H4 (cell line): ENCODE measurements around the gene UBE2E2. TPM values are rescaled to one million over a fixed set of nuclear protein-coding genes. Genes with fewer than 3 reads are reported as not detected.

Source experiments
- DNase-seq: peaks from one replicate; pipeline ENCODE4 v3.0.0-alpha.2; 2015; ENCODE audit warnings: low spot score
- total RNA-seq: library from RNA; depleted of rRNA; stranded (reverse); fragments of >200 nt; shearing (Covaris generic); gene quantifications from 2 replicates; pipeline ENCODE4 v1.2.3, GENCODE V29; 2014

The UBE2E2 gene
- total RNA-seq, 1 experiment from 2014 or later = 42.5 TPM

- DNase-seq = no peak
These were observed 37.2 kb downstream of the UBE2E2 start for GRCh38 chr3:23240171-23240785.

- DNase-seq = no peak
These were observed 38.1 kb downstream of the UBE2E2 start for GRCh38 chr3:23241256-23241655.

- no peak for DNase-seq
These were observed 39.0 kb downstream of the UBE2E2 start for GRCh38 chr3:23242106-23242505.

- no peak for DNase-seq
These were observed 41.4 kb downstream of the UBE2E2 start for GRCh38 chr3:23244324-23245041.

- DNase-seq = no peak
These were observed 43.5 kb downstream of the UBE2E2 start for GRCh38 chr3:23246651-23247050.

- DNase-seq = no peak
These were observed 45.5 kb downstream of the UBE2E2 start for GRCh38 chr3:23248594-23249131.

- no peak for DNase-seq
These were observed 46.8 kb downstream of the UBE2E2 start for GRCh38 chr3:23249961-23250360.

GRCh38 chr3:23252122-23252521 lies 49.0 kb downstream of the UBE2E2 start:
- DNase-seq = no peak

GRCh38 chr3:23253214-23253613 lies 50.1 kb downstream of the UBE2E2 start:
- DNase-seq = no peak

- no peak for DNase-seq
These were observed 51.2 kb downstream of the UBE2E2 start for GRCh38 chr3:23254282-23254681.

- DNase-seq = no peak
These were observed 51.7 kb downstream of the UBE2E2 start for GRCh38 chr3:23254835-23255234.

GRCh38 chr3:23256741-23257435 lies 53.8 kb downstream of the UBE2E2 start:
- DNase-seq = no peak

GRCh38 chr3:23258110-23258509 lies 55.0 kb downstream of the UBE2E2 start:
- DNase-seq = no peak

GRCh38 chr3:23259515-23259914 lies 56.4 kb downstream of the UBE2E2 start:
- no peak for DNase-seq

- DNase-seq = no peak
These were observed 59.6 kb downstream of the UBE2E2 start for GRCh38 chr3:23262766-23263165.

- no peak for DNase-seq
These were observed 60.7 kb downstream of the UBE2E2 start for GRCh38 chr3:23263796-23264195.

GRCh38 chr3:23264413-23264812 lies 61.3 kb downstream of the UBE2E2 start:
- no peak for DNase-seq

GRCh38 chr3:23270423-23270822 lies 67.3 kb downstream of the UBE2E2 start:
- DNase-seq = no peak

- no peak for DNase-seq
These were observed 69.0 kb downstream of the UBE2E2 start for GRCh38 chr3:23271876-23272741.

GRCh38 chr3:23272820-23273219 lies 69.7 kb downstream of the UBE2E2 start:
- no peak for DNase-seq

- no peak for DNase-seq
These were observed 71.9 kb downstream of the UBE2E2 start for GRCh38 chr3:23275061-23275460.

GRCh38 chr3:23275814-23276213 lies 72.7 kb downstream of the UBE2E2 start:
- DNase-seq = no peak
